Activated T-cell treated with anti-CD3 and anti-CD28 coated beads, Interleukin-2, amount 50 U/mL, for 48 hours (primary cell): ENCODE data around the gene TUBGCP5.
"Not testable (repeated sequence)": the region's sequence is repeated elsewhere in the genome, so short reads cannot be mapped to it uniquely, and the experiment has no call there.

Experiments used
- DNase-seq, 2 experiments: peaks; one replicate each; pipeline ENCODE4 v3.0.0-alpha.2; 2020

The TUBGCP5 gene

GRCh38 chr15:23039143-23039916 is at the start of gene TUBGCP5:
TUBGCP5 (minus strand) TSS chr15:23039569; CDS start chr15:23039543, 26 bp downstream.
- DNase-seq = peak; percentile 97 to 99

- DNase-seq = no peak
Observed at GRCh38 chr15:23083115-23083514, 43.7 kb upstream of the TUBGCP5 start.

GRCh38 chr15:23081996-23082737 is 42.8 kb upstream of the TUBGCP5 start:
- not testable (repeated sequence) for DNase-seq

- DNase-seq = no peak
Observed at GRCh38 chr15:23081271-23081670, 41.9 kb upstream of the TUBGCP5 start.

- DNase-seq = no peak
Observed at GRCh38 chr15:23079766-23080165, 40.4 kb upstream of the TUBGCP5 start.

- DNase-seq = no peak
Observed at GRCh38 chr15:23075927-23076326, 36.6 kb upstream of the TUBGCP5 start.

- no peak for DNase-seq
Observed at GRCh38 chr15:23074684-23075083, 35.3 kb upstream of the TUBGCP5 start.

- no peak for DNase-seq
Observed at GRCh38 chr15:23073890-23074646, 34.7 kb upstream of the TUBGCP5 start.

- DNase-seq = no peak
Observed at GRCh38 chr15:23072633-23073032, 33.3 kb upstream of the TUBGCP5 start.

GRCh38 chr15:23069496-23070166 is 30.3 kb upstream of the TUBGCP5 start:
- no peak for DNase-seq

GRCh38 chr15:23067416-23067815 is 28.0 kb upstream of the TUBGCP5 start:
- DNase-seq = no peak

GRCh38 chr15:23065836-23066235 is 26.5 kb upstream of the TUBGCP5 start:
- no peak for DNase-seq

- no peak for DNase-seq
Observed at GRCh38 chr15:23064156-23064555, 24.8 kb upstream of the TUBGCP5 start.

GRCh38 chr15:23057707-23058106 is 18.3 kb upstream of the TUBGCP5 start:
- no peak for DNase-seq

GRCh38 chr15:23055316-23055715 is 15.9 kb upstream of the TUBGCP5 start:
- DNase-seq = no peak

GRCh38 chr15:23052522-23052921 is 13.2 kb upstream of the TUBGCP5 start:
- no peak for DNase-seq

- no peak for DNase-seq
Observed at GRCh38 chr15:23050708-23051107, 11.3 kb upstream of the TUBGCP5 start.

GRCh38 chr15:23049984-23050628 is 10.7 kb upstream of the TUBGCP5 start:
- DNase-seq = no peak

GRCh38 chr15:23048572-23049282 is 9.4 kb upstream of the TUBGCP5 start:
- not testable (repeated sequence) for DNase-seq

GRCh38 chr15:23043987-23044386 is 4.6 kb upstream of the TUBGCP5 start:
- DNase-seq = not testable (repeated sequence)

- DNase-seq = not testable (repeated sequence)
Observed at GRCh38 chr15:23043535-23043934, 4.2 kb upstream of the TUBGCP5 start.

GRCh38 chr15:23041736-23042135 is 2.4 kb upstream of the TUBGCP5 start:
- DNase-seq = not testable (repeated sequence)
